PC-3 (cell line): Measurements from ENCODE around the gene ATP5ME. TPM values are rescaled to one million over a fixed set of nuclear protein-coding genes. Genes with fewer than 3 reads are reported as not detected.

Source experiments
- ATAC-seq: fragments of 200-7000 bp; cut with Tn5 transposase; 2 replicates; pipeline ENCODE4 v1.9.1; 2020; ENCODE audit warnings: mild to moderate bottlenecking, moderate library complexity
- BruUV-seq: library from RNA; stranded (reverse); fragments of 400-500 nt; replicated peaks from 2 replicates; lab custom pipeline; 2021; lab: Mats Ljungman, UMichigan
- CTCF ChIA-PET: fragments of 300-600 bp; sonication (Branson Sonifier 250); formaldehyde crosslinking; loops from one replicate; lab custom pipeline; 2022; ENCODE audit warnings: antibody characterized with exemption; lab: Charles Lee
- POLR2A ChIA-PET: fragments of 300-600 bp; sonication (Branson Sonifier 250); formaldehyde crosslinking; loops from one replicate; lab custom pipeline; 2022; ENCODE audit warnings: antibody characterized with exemption; ENCODE audit not compliant: unreplicated experiment; lab: Charles Lee
- DNase-seq: peaks from one replicate; pipeline ENCODE4 v3.0.0-alpha.2; 2015
- H2AFZ ChIP-seq: fragments of 300-600 bp; sonication (generic); 2 replicates; pipeline ENCODE4 v1.6.0; 2016; ENCODE audit warnings: antibody characterized with exemption, low read length
- H3F3A ChIP-seq: fragments of 300-600 bp; sonication (generic); one replicate; pipeline ENCODE4 v1.6.0; 2017; ENCODE audit warnings: antibody characterized with exemption, low read length, control low read depth, mild to moderate bottlenecking; ENCODE audit not compliant: unreplicated experiment
- H3K27ac ChIP-seq: fragments of 300-600 bp; sonication (generic); 2 replicates; pipeline ENCODE4 v1.5.1; 2016; ENCODE audit warnings: mild to moderate bottlenecking, low read length
- H3K27me3 ChIP-seq: fragments of 300-600 bp; sonication (generic); 2 replicates; pipeline ENCODE4 v1.6.1; 2016; ENCODE audit warnings: low read length, mixed read lengths
- H3K36me3 ChIP-seq: fragments of 300-600 bp; sonication (generic); 2 replicates; pipeline ENCODE4 v1.6.1; 2016; ENCODE audit warnings: low read depth, mixed run types, low read length, mixed read lengths
- H3K4me1 ChIP-seq: fragments of 300-600 bp; sonication (generic); 2 replicates; pipeline ENCODE4 v1.5.1; 2016; ENCODE audit warnings: low read length; ENCODE audit not compliant: insufficient read depth
- H3K4me2 ChIP-seq: fragments of 300-600 bp; sonication (generic); 2 replicates; pipeline ENCODE4 v1.6.0; 2016; ENCODE audit warnings: low read length
- H3K4me3 ChIP-seq: fragments of 300-600 bp; sonication (generic); 2 replicates; pipeline ENCODE4 v1.5.1; 2016; ENCODE audit warnings: mild to moderate bottlenecking, low read length, mixed read lengths
- H3K79me2 ChIP-seq: fragments of 300-600 bp; sonication (generic); 2 replicates; pipeline ENCODE4 v1.6.1; 2017; ENCODE audit warnings: low read length, mixed read lengths
- H3K9ac ChIP-seq: fragments of 300-600 bp; sonication (generic); 2 replicates; pipeline ENCODE4 v1.6.0; 2016; ENCODE audit warnings: mild to moderate bottlenecking, low read length
- H3K9me2 ChIP-seq: fragments of 300-600 bp; sonication (generic); replicated peaks from 2 replicates; pipeline ENCODE4 v1.6.1; 2016; ENCODE audit warnings: mixed run types, low read length, mixed read lengths
- H3K9me3 ChIP-seq: fragments of 300-600 bp; sonication (generic); 2 replicates; pipeline ENCODE4 v1.6.1; 2016; ENCODE audit warnings: low read length, mixed read lengths
- H4K20me1 ChIP-seq: fragments of 300-600 bp; sonication (generic); 2 replicates; pipeline ENCODE4 v1.6.1; 2016; ENCODE audit warnings: low read length, mixed read lengths
- EZH2 ChIP-seq: fragments of 300-600 bp; sonication (generic); IDR thresholded peaks from one replicate; pipeline ENCODE4 v1.6.1; 2017; ENCODE audit warnings: antibody characterized with exemption, mild to moderate bottlenecking, low read length; ENCODE audit not compliant: unreplicated experiment
- EZH2phosphoT487 ChIP-seq: fragments of 300-600 bp; sonication (generic); IDR thresholded peaks from 2 replicates; pipeline ENCODE4 v1.6.1; 2018; ENCODE audit warnings: mild to moderate bottlenecking, antibody characterized with exemption, low read length, borderline replicate concordance
- intact Hi-C: fragments of 100-400 bp; cut with micrococcal nuclease; formaldehyde crosslinking; loops from 2 replicates; pipeline ENCODE4 v1.9.0; 2023
- total RNA-seq: library from RNA; depleted of rRNA; stranded (reverse); fragments of >200 nt; gene quantifications from 2 replicates; pipeline ENCODE4 v1.2.3, GENCODE V29; 2014
- TF ChIP-seq, protein P1 (sequence below): fragments of 300-600 bp; sonication (generic); conservative IDR thresholded peaks from 2 replicates; pipeline ENCODE4 v1.5.1; 2017; ENCODE audit warnings: antibody characterized with exemption, low read depth, mild to moderate bottlenecking, low read length

The ATP5ME gene
- total RNA-seq, 1 experiment from 2014 or later: 579 TPM

DNA sequence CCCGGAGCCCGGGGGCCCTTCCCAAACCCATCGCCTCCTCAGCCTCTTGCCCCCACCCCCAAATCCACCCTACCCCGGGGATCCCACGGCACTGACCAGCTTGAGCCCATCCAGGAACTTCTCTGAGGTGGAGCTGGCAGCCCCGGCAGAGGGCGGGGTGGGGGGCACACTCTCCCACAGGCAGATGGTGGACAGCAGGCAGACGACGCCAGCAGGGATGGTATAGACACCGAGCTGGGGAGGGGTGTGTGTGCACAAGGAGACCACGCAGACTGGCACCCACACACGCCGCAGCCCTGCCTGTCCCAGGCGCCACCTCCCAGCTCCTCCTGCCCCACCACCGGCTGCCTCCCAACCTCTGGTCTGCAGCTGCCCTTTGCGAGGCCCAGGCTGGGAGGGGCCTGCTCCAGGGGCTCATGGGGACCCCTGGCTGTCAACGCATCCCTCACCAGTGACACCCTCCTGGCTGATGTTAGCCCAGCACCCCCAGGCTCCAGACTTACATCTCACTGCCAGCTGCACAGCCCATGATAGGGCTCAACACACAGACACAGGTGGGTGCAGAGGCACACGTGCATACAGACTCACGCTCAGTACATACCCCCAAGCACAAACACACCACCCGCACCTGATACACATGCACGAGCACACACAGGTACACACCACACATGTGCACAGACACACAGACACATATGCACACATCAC is 10.7 kb upstream of the ATP5ME start:
- H2AFZ ChIP-seq: no peak overlapping the region
- ChIA-PET CTCF (no interaction called here), POLR2A (no interaction called here)
- H3K4me2 ChIP-seq: no peak overlapping the region
- H3K27me3 ChIP-seq: no peaks in the 10 kb centered on the region
- no peak overlapping the region for H3K27ac ChIP-seq
- no peak overlapping the region for H3K9ac ChIP-seq
- ATAC-seq: no peak
- BruUV-seq: no TSS peak
- no peak overlapping the region for H3K4me3 ChIP-seq
- no peak for DNase-seq
- H3K9me2 ChIP-seq: no peaks in the 10 kb centered on the region
- H4K20me1 ChIP-seq: no peaks in the 10 kb centered on the region
- H3K4me1 ChIP-seq: peaks cover 23% of the 10 kb centered on the region
- H3K9me3 ChIP-seq: no peaks in the 10 kb centered on the region
- H3K36me3 ChIP-seq: no peaks in the 10 kb centered on the region
- no peaks in the 10 kb centered on the region for H3K79me2 ChIP-seq
- TF ChIP-seq EZH2phosphoT487 (no peak), EZH2 (no peak)
- H3F3A ChIP-seq: no peaks in the 10 kb centered on the region
- intact Hi-C loops: no loop called here

DNA sequence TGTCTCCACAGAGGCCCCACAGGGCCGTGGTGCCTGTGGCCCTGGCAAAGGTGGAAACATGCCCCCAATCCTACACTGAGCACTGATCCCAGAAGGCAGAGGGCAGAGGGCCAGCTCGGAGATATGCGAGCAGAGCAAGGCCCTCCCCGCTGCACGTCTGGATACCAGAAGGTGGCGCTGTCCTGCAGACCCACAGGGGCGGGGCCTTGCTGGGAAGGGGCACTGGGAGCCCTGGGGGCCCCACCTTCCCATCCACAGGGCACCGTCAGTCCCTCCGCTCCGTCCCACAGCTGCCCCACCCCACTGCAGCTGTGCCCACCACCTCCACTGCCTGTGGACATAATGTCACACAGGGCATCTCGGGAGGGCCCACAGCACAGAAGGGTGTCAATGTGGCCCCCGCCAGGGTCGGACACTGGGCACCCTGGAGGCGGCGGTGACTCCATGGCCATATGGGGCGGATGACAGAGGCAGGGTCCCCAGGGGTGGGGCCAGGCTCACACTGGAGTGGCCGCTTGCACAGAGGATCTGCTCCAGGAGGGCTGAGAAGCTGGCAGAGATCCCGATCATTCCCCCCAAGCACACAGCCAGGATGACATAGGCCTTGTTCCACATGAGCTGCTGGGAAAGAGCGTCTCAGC is 10.0 kb upstream of the ATP5ME start:
- H2AFZ ChIP-seq: no peak overlapping the region
- no peaks in the 10 kb centered on the region for H3K36me3 ChIP-seq
- ATAC-seq (no peak), DNase-seq (peak; percentile 49)
- no peak overlapping the region for H3K4me2 ChIP-seq
- POLR2A ChIA-PET: no interaction called here
- no peaks in the 10 kb centered on the region for H3K9me2 ChIP-seq
- H3K4me3 ChIP-seq: no peak overlapping the region
- intact Hi-C loops: no loop called here
- no peaks in the 10 kb centered on the region for H4K20me1 ChIP-seq
- no peak overlapping the region for H3K9ac ChIP-seq
- H3K79me2 ChIP-seq: no peaks in the 10 kb centered on the region
- no peaks in the 10 kb centered on the region for H3K27me3 ChIP-seq
- no TSS peak for BruUV-seq
- H3K9me3 ChIP-seq: no peaks in the 10 kb centered on the region
- TF ChIP-seq, protein P1, sequence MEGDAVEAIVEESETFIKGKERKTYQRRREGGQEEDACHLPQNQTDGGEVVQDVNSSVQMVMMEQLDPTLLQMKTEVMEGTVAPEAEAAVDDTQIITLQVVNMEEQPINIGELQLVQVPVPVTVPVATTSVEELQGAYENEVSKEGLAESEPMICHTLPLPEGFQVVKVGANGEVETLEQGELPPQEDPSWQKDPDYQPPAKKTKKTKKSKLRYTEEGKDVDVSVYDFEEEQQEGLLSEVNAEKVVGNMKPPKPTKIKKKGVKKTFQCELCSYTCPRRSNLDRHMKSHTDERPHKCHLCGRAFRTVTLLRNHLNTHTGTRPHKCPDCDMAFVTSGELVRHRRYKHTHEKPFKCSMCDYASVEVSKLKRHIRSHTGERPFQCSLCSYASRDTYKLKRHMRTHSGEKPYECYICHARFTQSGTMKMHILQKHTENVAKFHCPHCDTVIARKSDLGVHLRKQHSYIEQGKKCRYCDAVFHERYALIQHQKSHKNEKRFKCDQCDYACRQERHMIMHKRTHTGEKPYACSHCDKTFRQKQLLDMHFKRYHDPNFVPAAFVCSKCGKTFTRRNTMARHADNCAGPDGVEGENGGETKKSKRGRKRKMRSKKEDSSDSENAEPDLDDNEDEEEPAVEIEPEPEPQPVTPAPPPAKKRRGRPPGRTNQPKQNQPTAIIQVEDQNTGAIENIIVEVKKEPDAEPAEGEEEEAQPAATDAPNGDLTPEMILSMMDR: peak; percentile 67
- no peak for TF ChIP-seq EZH2
- no peak for TF ChIP-seq EZH2phosphoT487
- CTCF ChIA-PET: no interaction called here
- H3F3A ChIP-seq: no peaks in the 10 kb centered on the region
- H3K4me1 ChIP-seq: peaks cover 23% of the 10 kb centered on the region
- no peak overlapping the region for H3K27ac ChIP-seq

DNA sequence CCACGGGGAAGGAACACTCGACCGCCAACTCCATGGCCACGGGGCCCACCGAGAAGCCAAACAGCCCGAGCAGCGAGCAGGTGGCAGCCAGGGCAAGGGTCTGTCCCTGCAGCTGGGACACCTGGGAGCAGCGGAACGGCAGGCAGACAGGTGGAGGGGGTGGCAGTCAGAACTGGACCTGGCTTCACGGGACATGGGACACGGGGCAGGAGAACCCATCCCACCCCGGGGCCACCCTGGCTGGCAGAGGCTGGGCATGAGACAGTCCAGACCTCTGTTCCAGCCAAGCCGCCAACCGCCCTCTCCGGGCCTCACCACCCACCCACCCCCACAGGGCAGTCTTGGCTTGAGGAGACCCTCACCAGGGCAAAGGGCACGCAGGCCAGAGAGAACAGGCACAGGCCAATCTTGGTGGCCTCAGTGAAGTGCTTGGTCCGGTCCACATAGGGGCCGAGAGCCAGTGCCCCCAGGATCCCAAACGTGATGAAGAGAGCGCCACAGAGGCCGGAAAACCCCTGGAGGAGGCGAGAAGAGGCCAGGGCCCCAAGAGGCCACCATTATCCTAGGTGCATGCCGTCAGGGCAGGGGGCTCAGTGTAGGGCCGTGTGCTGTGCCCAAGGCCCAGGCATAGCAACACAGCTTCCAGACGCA is 9.3 kb upstream of the ATP5ME start:
- Histone ChIP-seq H3K9me3 (no peaks in the 10 kb centered on the region), H4K20me1 (no peaks in the 10 kb centered on the region), H2AFZ (no peak overlapping the region), H3K27ac (no peak overlapping the region), H3K9me2 (no peaks in the 10 kb centered on the region), H3K79me2 (no peaks in the 10 kb centered on the region), H3K4me3 (no peak overlapping the region), H3K9ac (no peak overlapping the region), H3K36me3 (no peaks in the 10 kb centered on the region), H3K4me1 (peaks cover 23% of the 10 kb centered on the region), H3K4me2 (no peak overlapping the region), H3K27me3 (no peaks in the 10 kb centered on the region), H3F3A (no peaks in the 10 kb centered on the region)
- no peak for ATAC-seq
- no TSS peak for BruUV-seq
- ChIA-PET POLR2A (no interaction called here), CTCF (no interaction called here)
- intact Hi-C loops: no loop called here
- no peak for TF ChIP-seq EZH2
- no peak for DNase-seq
